DND-41 (cell line): ENCODE results near the gene FASTK.

Experiments used
- EZH2 ChIP-seq: IDR thresholded peaks from 3 replicates; pipeline ENCODE4 v1.6.1; 2012; ENCODE audit warnings: borderline replicate concordance, low read depth, mild to moderate bottlenecking, moderate library complexity, low read length, inconsistent platforms; ENCODE audit not compliant: severe bottlenecking
- TF ChIP-seq, protein P1 (sequence below): IDR thresholded peaks from 2 replicates; pipeline ENCODE4 v1.5.1; 2012; ENCODE audit warnings: borderline replicate concordance, low read length, moderate library complexity, mild to moderate bottlenecking; ENCODE audit not compliant: poor library complexity, severe bottlenecking; ENCODE audit errors: extremely low read depth

DNA sequence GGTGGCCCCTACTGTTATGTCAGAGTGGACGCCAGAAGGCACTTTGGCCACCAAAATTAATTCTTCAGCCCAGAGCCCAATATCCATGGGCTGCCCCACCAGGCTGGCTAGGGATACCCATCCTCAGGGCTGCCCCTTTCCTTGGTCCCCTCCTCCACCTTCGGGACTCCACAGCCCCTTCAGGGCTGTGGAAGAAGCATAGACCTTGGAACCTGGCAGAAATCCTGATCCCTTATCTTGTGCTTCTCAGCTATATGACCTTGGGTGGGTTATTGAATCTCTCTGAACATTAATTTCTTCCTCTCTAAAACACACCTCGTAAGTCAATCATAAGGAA is 3.2 kb upstream of the FASTK start:
- TF ChIP-seq, protein P1, sequence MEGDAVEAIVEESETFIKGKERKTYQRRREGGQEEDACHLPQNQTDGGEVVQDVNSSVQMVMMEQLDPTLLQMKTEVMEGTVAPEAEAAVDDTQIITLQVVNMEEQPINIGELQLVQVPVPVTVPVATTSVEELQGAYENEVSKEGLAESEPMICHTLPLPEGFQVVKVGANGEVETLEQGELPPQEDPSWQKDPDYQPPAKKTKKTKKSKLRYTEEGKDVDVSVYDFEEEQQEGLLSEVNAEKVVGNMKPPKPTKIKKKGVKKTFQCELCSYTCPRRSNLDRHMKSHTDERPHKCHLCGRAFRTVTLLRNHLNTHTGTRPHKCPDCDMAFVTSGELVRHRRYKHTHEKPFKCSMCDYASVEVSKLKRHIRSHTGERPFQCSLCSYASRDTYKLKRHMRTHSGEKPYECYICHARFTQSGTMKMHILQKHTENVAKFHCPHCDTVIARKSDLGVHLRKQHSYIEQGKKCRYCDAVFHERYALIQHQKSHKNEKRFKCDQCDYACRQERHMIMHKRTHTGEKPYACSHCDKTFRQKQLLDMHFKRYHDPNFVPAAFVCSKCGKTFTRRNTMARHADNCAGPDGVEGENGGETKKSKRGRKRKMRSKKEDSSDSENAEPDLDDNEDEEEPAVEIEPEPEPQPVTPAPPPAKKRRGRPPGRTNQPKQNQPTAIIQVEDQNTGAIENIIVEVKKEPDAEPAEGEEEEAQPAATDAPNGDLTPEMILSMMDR, result peak; percentile 1
- TF ChIP-seq EZH2, result no peak
